Measurements from ENCODE around the gene RPH3AL.
A peak's percentile ranks its signal among the peaks of the same experiment; 100 is the strongest.

Gene RPH3AL

DNA sequence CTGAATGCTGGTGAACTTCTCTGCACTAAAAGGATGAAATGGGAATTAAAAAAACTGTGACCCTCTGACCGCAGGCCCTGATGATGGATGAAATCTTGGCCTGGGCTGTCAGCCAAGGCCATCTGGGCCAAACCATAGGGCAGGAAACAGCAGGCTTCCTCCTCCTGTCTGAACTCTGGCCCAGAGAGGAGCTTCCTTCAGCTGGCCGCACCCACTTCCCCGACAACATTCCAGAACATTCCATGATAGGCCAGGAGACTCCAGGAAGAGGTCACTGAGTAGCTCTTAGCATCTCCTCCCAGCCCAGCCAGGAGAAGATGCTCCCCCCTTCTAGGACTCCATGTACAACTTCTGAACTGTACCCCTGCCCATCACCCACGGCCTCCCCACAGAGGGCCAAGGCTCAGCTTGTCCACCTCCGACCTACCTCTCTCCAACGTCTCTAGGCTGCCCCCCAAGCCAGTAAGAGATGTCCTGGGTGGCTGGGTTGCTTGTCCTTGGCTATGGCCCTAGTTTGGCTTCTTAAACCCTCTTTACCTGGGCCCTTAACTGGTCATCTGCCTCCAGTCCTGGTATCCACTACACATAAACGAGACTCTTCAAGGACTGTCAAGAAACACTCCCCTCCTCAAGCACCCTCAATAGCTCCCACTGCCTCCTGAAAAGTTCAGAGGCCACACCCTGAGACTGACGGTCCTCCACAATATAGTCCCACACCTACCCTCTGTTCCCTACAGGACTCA is 1.7 kb downstream of the RPH3AL start:
- DNase-seq (ENCODE audit: low read depth) = peak; percentile 44
- no peak for TF ChIP-seq CTCF (IDR thresholded peaks at IDR 0.05; ENCODE audit: insufficient read depth, low read depth, low read length, missing control alignments)
- H3K4me3 ChIP-seq (ENCODE audit: low read length) = no peak overlapping the region

DNA sequence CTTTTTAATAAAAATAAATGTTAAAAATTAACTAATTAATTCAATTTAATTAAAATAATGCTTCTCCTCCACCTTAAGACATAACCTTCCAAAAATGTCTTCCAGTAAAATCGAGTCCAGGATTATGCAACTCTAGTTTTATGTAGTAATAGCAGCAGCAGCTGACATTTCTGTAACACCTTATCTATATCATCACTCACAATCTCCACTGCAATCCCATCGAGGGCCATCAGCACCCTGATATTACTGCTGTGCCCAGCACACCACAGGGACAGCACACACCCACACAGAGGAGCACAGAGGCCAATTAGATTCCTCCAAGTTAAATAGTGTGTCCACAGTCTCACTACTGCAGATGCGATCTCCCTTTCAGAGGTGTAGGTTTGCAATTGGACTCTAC is 2.9 kb downstream of the RPH3AL start:
- TF ChIP-seq CTCF (IDR thresholded peaks at IDR 0.05; ENCODE audit: insufficient read depth, low read depth, low read length, missing control alignments) = no peak
- DNase-seq (ENCODE audit: low read depth) = no peak
- H3K4me3 ChIP-seq (ENCODE audit: low read length) = no peak overlapping the region

GRCh38 chr17:348692-349425 is 3.7 kb downstream of the RPH3AL start:
- TF ChIP-seq CTCF (IDR thresholded peaks at IDR 0.05; ENCODE audit: insufficient read depth, low read depth, low read length, missing control alignments) = no peak
- DNase-seq (ENCODE audit: low read depth) = peak; percentile 32
- no peak overlapping the region for H3K4me3 ChIP-seq (ENCODE audit: low read length)

GRCh38 chr17:348012-348411 is 4.6 kb downstream of the RPH3AL start:
- no peak overlapping the region for H3K4me3 ChIP-seq (ENCODE audit: low read length)
- DNase-seq (ENCODE audit: low read depth) = no peak
- no peak for TF ChIP-seq CTCF (IDR thresholded peaks at IDR 0.05; ENCODE audit: insufficient read depth, low read depth, low read length, missing control alignments)

GRCh38 chr17:347309-347899 is 5.2 kb downstream of the RPH3AL start:
- no peak for DNase-seq (ENCODE audit: low read depth)
- H3K4me3 ChIP-seq (ENCODE audit: low read length) = no peak overlapping the region
- TF ChIP-seq CTCF (IDR thresholded peaks at IDR 0.05; ENCODE audit: insufficient read depth, low read depth, low read length, missing control alignments) = no peak

GRCh38 chr17:345992-346785 is 6.4 kb downstream of the RPH3AL start:
- no peak for TF ChIP-seq CTCF (IDR thresholded peaks at IDR 0.05; ENCODE audit: insufficient read depth, low read depth, low read length, missing control alignments)
- H3K4me3 ChIP-seq (ENCODE audit: low read length) = no peak overlapping the region
- DNase-seq (ENCODE audit: low read depth) = no peak

Measured in epithelial cell of esophagus (primary cell).